Left lung (tissue), 10 donors: ENCODE data around the gene EGLN2. TPM values are rescaled to one million over a fixed set of nuclear protein-coding genes. Genes with fewer than 3 reads are reported as not detected.
A peak's percentile ranks its signal among the peaks of the same experiment; 100 is the strongest.
"Not testable (repeated sequence)": the region's sequence is repeated elsewhere in the genome, so short reads cannot be mapped to it uniquely, and the experiment has no call there.

Experiments used
- ATAC-seq: fragments of 200-7000 bp; cut with Tn5 transposase; one replicate; pipeline ENCODE4 v1.9.1; 2020; ENCODE audit warnings: moderate library complexity
- DNase-seq, 4 donors: peaks; one replicate each; pipeline ENCODE4 v3.0.0-alpha.2; 2013 to 2020
- H3K27ac ChIP-seq, 2 donors: fragments of 200-600 bp; sonication (generic) in 1 of 2; one replicate each; pipeline versions ENCODE4 v1.5.0 to v1.8.0; 2020 to 2021
- H3K27me3 ChIP-seq, 2 donors: fragments of 200-600 bp; sonication (generic) in 1 of 2; one replicate each; pipeline versions ENCODE4 v1.5.0 to v1.8.0; 2020 to 2021
- H3K36me3 ChIP-seq, 2 donors: fragments of 200-600 bp; sonication (generic) in 1 of 2; one replicate each; pipeline versions ENCODE4 v1.5.0 to v1.8.0; 2020 to 2021
- H3K4me1 ChIP-seq, 2 donors: fragments of 200-600 bp; one replicate each; pipeline ENCODE4 v1.8.0; 2021
- H3K4me3 ChIP-seq, 2 donors: fragments of 200-600 bp; sonication (generic) in 1 of 2; one replicate each; pipeline versions ENCODE4 v1.5.0 to v1.8.0; 2020 to 2021; ENCODE audit warnings: mild to moderate bottlenecking in 1 of 2
- H3K9me3 ChIP-seq, 2 donors: fragments of 200-600 bp; sonication (generic) in 1 of 2; one replicate each; pipeline versions ENCODE4 v1.5.0 to v1.8.0; 2020 to 2021
- intact Hi-C, 2 donors: fragments of 100-400 bp; cut with DNase I; formaldehyde crosslinking; loops; one replicate each; pipeline versions ENCODE4 v1.11.2 to v1.14.2; 2022
- polyA plus RNA-seq, 6 donors: library from polyadenylated mRNA; unstranded; fragments of 120-200 nt; gene quantifications; one replicate each; pipeline ENCODE4 v1.2.1, GENCODE V29; 2013; ENCODE audit not compliant: insufficient read length in 6 of 6
- total RNA-seq, 2 donors: library from RNA; stranded (reverse); fragmentation: NEBNext Ultra II Directional; extraction: Animal tissue kit (Norgen Biotek cat#: 25700); gene quantifications; one replicate each; pipeline ENCODE4 v1.2.1, GENCODE V29; 2021
- TF ChIP-seq, protein P1 (sequence below), 2 donors: fragments of 200-600 bp; sonication (generic) in 1 of 2; IDR thresholded peaks; one replicate each; pipeline versions ENCODE4 v1.5.0 to v1.8.0; 2021; ENCODE audit warnings: antibody characterized with exemption in 2 of 2
- donor health status: DM: no; HTN: yes; CAD: no.
- donor health status: DM: no; HTN: no; CAD: no.

Gene EGLN2
- total and polyA plus RNA-seq, 8 donors = 57.0 to 150 (median 75.9) TPM

DNA sequence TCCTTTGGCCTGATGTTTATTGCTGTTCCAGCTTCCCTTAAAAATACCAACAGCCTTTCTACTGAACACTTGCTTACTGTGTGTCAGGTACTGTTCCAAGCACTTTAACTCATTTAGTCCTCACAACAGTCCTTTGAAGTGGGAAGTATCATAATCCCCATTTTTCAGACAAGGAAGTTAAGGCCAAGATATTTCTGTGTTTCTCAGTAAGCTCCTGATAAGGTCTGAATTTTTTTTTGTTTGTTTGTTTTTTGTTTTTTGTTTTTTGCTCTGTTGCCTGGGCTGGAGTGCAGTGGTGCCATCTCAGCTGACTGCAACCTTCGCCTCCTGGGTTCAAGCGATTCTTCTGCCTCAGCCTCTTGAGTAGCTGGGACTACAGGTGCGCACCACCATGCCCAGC is 40.5 kb upstream of the EGLN2 start:
- Histone ChIP-seq H3K9me3 (no peaks in the 10 kb centered on the region), H3K4me3 (no peak overlapping the region), H3K27ac (no peak overlapping the region), H3K36me3 (peaks cover 4 to 84% of the 10 kb centered on the region in 2 donors), H3K27me3 (no peaks in the 10 kb centered on the region), H3K4me1 (peaks cover 16 to 37% of the 10 kb centered on the region in 2 donors)
- TF ChIP-seq, protein P1, sequence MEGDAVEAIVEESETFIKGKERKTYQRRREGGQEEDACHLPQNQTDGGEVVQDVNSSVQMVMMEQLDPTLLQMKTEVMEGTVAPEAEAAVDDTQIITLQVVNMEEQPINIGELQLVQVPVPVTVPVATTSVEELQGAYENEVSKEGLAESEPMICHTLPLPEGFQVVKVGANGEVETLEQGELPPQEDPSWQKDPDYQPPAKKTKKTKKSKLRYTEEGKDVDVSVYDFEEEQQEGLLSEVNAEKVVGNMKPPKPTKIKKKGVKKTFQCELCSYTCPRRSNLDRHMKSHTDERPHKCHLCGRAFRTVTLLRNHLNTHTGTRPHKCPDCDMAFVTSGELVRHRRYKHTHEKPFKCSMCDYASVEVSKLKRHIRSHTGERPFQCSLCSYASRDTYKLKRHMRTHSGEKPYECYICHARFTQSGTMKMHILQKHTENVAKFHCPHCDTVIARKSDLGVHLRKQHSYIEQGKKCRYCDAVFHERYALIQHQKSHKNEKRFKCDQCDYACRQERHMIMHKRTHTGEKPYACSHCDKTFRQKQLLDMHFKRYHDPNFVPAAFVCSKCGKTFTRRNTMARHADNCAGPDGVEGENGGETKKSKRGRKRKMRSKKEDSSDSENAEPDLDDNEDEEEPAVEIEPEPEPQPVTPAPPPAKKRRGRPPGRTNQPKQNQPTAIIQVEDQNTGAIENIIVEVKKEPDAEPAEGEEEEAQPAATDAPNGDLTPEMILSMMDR (IDR thresholded peaks at IDR 0.05) = no peak
- intact Hi-C loops = no loop called here
- no peak for ATAC-seq
- no peak for DNase-seq

DNA sequence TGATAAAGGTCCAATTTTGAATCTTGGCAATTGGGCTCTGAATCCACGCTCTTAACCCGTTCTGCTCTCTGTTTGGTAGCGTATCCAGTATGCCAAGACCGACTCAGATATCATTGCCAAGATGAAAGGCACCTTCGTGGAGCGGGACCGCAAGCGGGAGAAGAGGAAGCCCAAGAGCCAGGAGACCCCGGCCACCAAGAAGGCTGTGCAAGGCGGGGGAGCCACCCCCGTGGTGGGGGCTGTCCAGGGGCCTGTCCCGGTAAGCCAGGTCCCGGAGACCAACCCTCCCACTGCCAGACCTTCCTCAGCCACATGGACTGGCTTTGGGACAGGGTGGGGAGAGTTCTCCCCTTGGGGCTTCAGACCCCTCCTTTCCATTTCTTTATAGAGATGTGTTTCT is 39.6 kb upstream of the EGLN2 start:
- DNase-seq (peak in 1 of 4 donors; percentile 42), ATAC-seq (no peak)
- Histone ChIP-seq H3K4me1 (peaks cover 9 to 28% of the 10 kb centered on the region in 2 donors), H3K4me3 (no peak overlapping the region), H3K36me3 (peaks cover 4 to 93% of the 10 kb centered on the region in 2 donors), H3K27ac (no peak overlapping the region), H3K27me3 (no peaks in the 10 kb centered on the region), H3K9me3 (no peaks in the 10 kb centered on the region)
- intact Hi-C loops = no loop called here
- TF ChIP-seq, protein P1 (IDR thresholded peaks at IDR 0.05) = no peak

DNA sequence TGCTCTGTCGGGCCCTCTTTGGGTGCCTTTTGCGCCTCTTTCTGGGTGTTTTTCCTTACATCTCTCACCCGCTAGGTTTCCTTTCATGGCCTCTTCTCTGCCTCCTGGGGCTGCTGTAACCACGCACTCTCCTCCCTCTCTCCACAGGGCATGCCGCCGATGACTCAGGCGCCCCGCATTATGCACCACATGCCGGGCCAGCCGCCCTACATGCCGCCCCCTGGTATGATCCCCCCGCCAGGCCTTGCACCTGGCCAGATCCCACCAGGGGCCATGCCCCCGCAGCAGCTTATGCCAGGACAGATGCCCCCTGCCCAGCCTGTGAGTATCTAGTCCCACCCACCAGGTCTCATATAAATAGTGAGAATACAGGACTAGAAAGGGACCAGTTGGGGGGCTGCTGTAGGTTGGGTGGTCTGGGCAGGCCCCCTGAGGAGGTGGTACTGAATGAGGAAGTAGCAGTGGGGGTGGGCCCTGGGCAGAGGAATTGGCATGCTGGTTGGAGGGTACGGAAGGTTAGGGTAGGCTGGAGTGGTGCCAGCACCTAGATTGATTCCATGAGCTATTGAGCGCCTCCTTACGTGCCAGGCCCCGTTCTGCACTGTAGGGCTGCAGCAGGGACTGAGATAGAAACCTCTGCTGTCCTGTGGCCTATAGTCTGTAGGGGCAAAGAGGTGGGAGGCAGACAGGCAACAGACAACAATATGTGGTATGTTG is 36.1 kb upstream of the EGLN2 start:
- ATAC-seq = no peak

DNA sequence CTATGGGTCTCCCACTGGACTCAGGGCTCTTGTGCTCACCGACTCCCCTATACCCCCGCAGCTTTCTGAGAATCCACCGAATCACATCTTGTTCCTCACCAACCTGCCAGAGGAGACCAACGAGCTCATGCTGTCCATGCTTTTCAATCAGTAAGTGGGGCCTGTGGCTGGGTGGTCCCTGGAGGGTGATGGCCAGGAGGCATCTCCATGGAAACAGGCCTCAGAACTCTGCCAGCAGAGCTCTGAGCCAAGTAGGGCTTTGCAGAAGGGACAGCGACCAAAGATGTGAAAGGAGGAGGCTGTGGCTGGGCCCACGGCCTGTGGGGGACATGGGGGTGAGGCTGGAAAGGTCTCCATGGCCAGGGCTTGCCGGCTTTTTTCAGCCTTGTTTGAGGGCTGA is 35.5 kb upstream of the EGLN2 start:
- Histone ChIP-seq H3K36me3 (peaks cover 4 to 98% of the 10 kb centered on the region in 2 donors), H3K9me3 (no peaks in the 10 kb centered on the region), H3K27ac (no peak overlapping the region), H3K27me3 (no peaks in the 10 kb centered on the region), H3K4me1 (peaks cover 0 to 3% of the 10 kb centered on the region in 2 donors), H3K4me3 (no peak overlapping the region)
- TF ChIP-seq, protein P1 (IDR thresholded peaks at IDR 0.05) = no peak
- ATAC-seq (no peak), DNase-seq (peak in 1 of 4 donors; percentile 37)
- intact Hi-C loops = no loop called here

More for the DNA sequence above, 36.1 kb upstream of the EGLN2 start:
- intact Hi-C loops = no loop called here
- DNase-seq = no peak
- Histone ChIP-seq H3K9me3 (no peaks in the 10 kb centered on the region), H3K27me3 (no peaks in the 10 kb centered on the region), H3K4me3 (no peak overlapping the region), H3K4me1 (peaks cover 0 to 3% of the 10 kb centered on the region in 2 donors), H3K27ac (no peak overlapping the region), H3K36me3 (peaks cover 4 to 98% of the 10 kb centered on the region in 2 donors)
- TF ChIP-seq, protein P1 (IDR thresholded peaks at IDR 0.05) = no peak

DNA sequence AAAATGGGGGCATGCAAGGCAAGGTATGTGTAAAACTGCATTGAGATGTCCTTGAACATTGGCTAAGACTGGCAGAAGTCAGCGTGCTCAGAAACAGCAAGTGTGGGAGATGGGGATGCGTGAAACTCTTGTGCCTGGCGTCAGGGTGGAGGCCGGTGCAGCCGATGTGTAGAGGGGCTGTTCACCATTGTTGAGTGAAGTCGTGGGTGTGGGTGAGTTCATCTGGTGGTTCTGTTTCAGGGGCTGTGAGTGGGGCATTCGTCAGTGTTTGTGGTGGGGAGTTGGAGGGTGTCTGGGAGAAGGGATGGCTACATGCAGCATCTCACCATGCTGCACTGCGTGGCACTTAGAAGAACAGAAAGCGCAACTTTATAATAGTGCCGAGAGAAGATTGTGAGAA is 35.0 kb upstream of the EGLN2 start:
- no peak overlapping the region for H3K4me3 ChIP-seq
- H3K27me3 ChIP-seq = no peaks in the 10 kb centered on the region
- intact Hi-C loops = no loop called here
- H3K4me1 ChIP-seq = peaks cover 0 to 3% of the 10 kb centered on the region in 2 donors
- no peak overlapping the region for H3K27ac ChIP-seq
- peak in 1 of 4 donors; percentile 43 for DNase-seq
- no peak for ATAC-seq
- H3K9me3 ChIP-seq = no peaks in the 10 kb centered on the region
- TF ChIP-seq, protein P1 (IDR thresholded peaks at IDR 0.05) = no peak
- peaks cover 4 to 94% of the 10 kb centered on the region in 2 donors for H3K36me3 ChIP-seq

DNA sequence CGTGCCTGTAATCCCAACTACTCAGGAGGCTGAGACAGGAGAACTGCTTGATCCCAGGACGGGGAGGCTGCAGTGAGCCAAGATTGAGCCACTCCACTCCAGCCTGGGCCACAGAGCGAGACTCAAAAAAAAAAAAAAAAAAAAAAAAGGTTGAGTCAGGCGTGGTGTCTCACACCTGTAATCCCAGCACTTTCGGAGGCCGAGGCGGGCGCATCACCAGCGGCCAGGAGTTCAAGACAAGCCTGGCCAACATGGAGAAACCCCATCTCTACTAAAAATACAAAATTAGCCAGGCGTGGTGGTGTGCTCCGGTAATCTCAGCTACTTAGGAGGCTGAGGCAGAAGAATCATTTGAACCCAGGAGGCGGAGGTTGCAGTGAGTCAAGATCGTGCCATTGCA is 32.6 kb upstream of the EGLN2 start:
- ATAC-seq, DNase-seq, H3K4me3 ChIP-seq, H3K27me3 ChIP-seq, H3K9me3 ChIP-seq, intact Hi-C loops, H3K4me1 ChIP-seq, H3K27ac ChIP-seq: not testable (repeated sequence)
- H3K36me3 ChIP-seq = peaks cover 0 to 70% of the 10 kb centered on the region in 2 donors
